Measurements from ENCODE around the gene OR10H1. TPM values are rescaled to one million over a fixed set of nuclear protein-coding genes. Genes with fewer than 3 reads are reported as not detected.

OR10H1 gene
- total RNA-seq, 1 experiment from 2014 or later: not detected

DNA sequence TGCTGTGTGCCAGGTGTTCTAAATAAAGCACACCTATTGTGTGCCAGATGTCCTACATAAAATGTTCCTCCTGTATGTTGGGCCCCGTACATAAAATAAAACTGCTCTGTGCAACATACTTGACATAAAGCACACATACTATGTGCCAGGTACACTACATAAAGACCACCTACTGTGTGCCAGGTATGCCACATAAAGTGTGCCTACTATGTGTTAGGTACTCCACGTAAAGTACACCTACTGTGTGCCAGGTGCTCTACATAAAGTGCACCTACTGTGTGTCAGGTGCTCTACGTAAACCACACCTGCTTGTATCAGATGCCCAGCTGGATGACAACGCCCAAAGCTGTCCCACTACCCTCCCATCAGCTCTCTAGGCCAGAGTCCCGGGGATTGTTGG is 33.8 kb downstream of the OR10H1 start (continued):
- no peak for TF ChIP-seq ZNF532 (CRISPR knock-in tag; IDR thresholded peaks at IDR 0.05; ENCODE audit: borderline replicate concordance)

DNA sequence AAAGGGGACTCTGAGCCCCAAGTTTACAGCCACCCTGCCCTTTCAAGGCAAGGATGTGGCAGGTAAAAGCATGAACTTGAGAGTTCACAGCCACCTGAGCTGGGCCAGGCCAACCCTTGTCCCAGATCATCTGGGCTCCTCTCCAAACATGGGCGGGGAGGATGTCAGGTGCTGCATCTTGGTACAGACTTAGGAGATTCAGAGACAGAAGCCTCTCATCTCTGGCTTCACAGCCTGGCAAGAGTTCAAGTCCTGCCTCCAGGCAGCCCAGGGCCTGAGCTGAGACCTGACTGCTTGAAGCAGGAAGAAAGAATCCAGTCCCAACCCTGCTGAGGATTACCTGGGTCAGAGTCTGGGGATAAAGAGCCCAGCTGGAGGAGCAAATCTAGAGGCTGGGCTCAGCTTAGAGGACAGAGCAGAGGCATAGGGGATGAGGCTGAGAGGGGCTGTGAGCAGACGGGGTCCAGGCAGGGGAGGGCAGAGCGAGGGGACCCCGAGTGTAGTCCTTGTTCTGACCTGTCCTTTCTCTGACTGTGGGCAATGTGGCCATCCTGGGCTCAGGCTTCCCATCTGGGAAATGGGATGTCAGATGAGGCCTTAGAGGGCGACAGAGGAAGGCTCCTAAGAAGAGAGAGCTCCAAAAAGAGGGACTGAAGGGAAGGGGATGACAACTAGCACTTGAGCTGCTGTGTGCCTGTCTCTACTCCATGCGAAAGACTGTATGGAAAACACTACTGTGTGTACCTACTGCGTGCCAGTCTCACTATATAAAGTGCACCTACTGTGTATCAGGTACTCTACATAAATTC is 34.6 kb downstream of the OR10H1 start:
- H3K9me3 Mint-ChIP-seq: peaks cover 51% of the 10 kb centered on the region
- POLR2A ChIA-PET: no interaction called here
- TF ChIP-seq FOXK1 (CRISPR knock-in tag; IDR thresholded peaks at IDR 0.05) (no peak), ZNF232 (CRISPR knock-in tag; IDR thresholded peaks at IDR 0.05) (no peak), NFATC4 (CRISPR knock-in tag; IDR thresholded peaks at IDR 0.05) (no peak), IRF1 (CRISPR knock-in tag; IDR thresholded peaks at IDR 0.05) (no peak), FOXP1 (CRISPR knock-in tag; IDR thresholded peaks at IDR 0.05; ENCODE audit: borderline replicate concordance) (no peak), ATF2 (CRISPR knock-in tag; IDR thresholded peaks at IDR 0.05; ENCODE audit: borderline replicate concordance, low read depth) (no peak), TCF7 (CRISPR knock-in tag; IDR thresholded peaks at IDR 0.05; ENCODE audit: low read depth) (no peak), ESRRA (CRISPR knock-in tag; IDR thresholded peaks at IDR 0.05; ENCODE audit: borderline replicate concordance) (no peak), ARID4B (CRISPR knock-in tag; IDR thresholded peaks at IDR 0.05; ENCODE audit: borderline replicate concordance) (no peak), USF1 (CRISPR knock-in tag; IDR thresholded peaks at IDR 0.05) (no peak), MXD4 (CRISPR knock-in tag; IDR thresholded peaks at IDR 0.05; ENCODE audit: borderline replicate concordance) (no peak), ZNF416 (CRISPR knock-in tag; IDR thresholded peaks at IDR 0.05) (no peak), HMGA2 (CRISPR knock-in tag; IDR thresholded peaks at IDR 0.05) (no peak), GRHL2 (CRISPR knock-in tag; IDR thresholded peaks at IDR 0.05; ENCODE audit: insufficient replicate concordance, severe bottlenecking) (no peak), MYBL2 (CRISPR knock-in tag; IDR thresholded peaks at IDR 0.05) (no peak), JAZF1 (CRISPR knock-in tag; IDR thresholded peaks at IDR 0.05) (no peak)
- TF ChIP-seq, protein P1, sequence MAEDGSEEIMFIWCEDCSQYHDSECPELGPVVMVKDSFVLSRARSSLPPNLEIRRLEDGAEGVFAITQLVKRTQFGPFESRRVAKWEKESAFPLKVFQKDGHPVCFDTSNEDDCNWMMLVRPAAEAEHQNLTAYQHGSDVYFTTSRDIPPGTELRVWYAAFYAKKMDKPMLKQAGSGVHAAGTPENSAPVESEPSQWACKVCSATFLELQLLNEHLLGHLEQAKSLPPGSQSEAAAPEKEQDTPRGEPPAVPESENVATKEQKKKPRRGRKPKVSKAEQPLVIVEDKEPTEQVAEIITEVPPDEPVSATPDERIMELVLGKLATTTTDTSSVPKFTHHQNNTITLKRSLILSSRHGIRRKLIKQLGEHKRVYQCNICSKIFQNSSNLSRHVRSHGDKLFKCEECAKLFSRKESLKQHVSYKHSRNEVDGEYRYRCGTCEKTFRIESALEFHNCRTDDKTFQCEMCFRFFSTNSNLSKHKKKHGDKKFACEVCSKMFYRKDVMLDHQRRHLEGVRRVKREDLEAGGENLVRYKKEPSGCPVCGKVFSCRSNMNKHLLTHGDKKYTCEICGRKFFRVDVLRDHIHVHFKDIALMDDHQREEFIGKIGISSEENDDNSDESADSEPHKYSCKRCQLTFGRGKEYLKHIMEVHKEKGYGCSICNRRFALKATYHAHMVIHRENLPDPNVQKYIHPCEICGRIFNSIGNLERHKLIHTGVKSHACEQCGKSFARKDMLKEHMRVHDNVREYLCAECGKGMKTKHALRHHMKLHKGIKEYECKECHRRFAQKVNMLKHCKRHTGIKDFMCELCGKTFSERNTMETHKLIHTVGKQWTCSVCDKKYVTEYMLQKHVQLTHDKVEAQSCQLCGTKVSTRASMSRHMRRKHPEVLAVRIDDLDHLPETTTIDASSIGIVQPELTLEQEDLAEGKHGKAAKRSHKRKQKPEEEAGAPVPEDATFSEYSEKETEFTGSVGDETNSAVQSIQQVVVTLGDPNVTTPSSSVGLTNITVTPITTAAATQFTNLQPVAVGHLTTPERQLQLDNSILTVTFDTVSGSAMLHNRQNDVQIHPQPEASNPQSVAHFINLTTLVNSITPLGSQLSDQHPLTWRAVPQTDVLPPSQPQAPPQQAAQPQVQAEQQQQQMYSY (CRISPR knock-in tag; IDR thresholded peaks at IDR 0.05): no peak
- TF ChIP-seq, protein P2, sequence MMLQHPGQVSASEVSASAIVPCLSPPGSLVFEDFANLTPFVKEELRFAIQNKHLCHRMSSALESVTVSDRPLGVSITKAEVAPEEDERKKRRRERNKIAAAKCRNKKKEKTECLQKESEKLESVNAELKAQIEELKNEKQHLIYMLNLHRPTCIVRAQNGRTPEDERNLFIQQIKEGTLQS (CRISPR knock-in tag; conservative IDR thresholded peaks at IDR 0.05): no peak

More for the DNA sequence above, 34.6 kb downstream of the OR10H1 start:
- Mint-ChIP-seq H3K27me3 (ENCODE audit: low read depth) (peaks cover 13% of the 10 kb centered on the region; the same call in 1 of the 2 replicates), H3K4me1 (no peaks in the 10 kb centered on the region), H3K27ac (no peak overlapping the region), H3K36me3 (peaks cover 44% of the 10 kb centered on the region), H3K4me3 (no peak overlapping the region)
- ATAC-seq (no peak), DNase-seq (ENCODE audit: low spot score) (no peak)
- CTCF ChIA-PET: no interaction called here
